Stimulated activated naive CD8-positive, alpha-beta T cell treated with anti-CD3 and anti-CD28 coated beads, Interleukin-15, Interleukin-2, amounts not matched to agents 100 ng/mL and 50 ng/mL, for 24 hours (primary cell): Measurements from ENCODE around the gene OGN.

Experiments used
- H3K27ac Mint-ChIP-seq: one replicate; pipeline ENCODE4 v1.8.0; 2021; ENCODE audit warnings: mild to moderate bottlenecking, mixed read lengths
- H3K27me3 Mint-ChIP-seq: one replicate; pipeline ENCODE4 v1.8.0; 2021; ENCODE audit warnings: mixed read lengths
- H3K36me3 Mint-ChIP-seq: one replicate; pipeline ENCODE4 v1.8.0; 2021; ENCODE audit warnings: low read depth, mixed read lengths
- H3K4me1 Mint-ChIP-seq: one replicate; pipeline ENCODE4 v1.8.0; 2021; ENCODE audit warnings: low read depth, mixed read lengths
- H3K4me3 Mint-ChIP-seq: one replicate; pipeline ENCODE4 v1.8.0; 2021; ENCODE audit warnings: mild to moderate bottlenecking, mixed read lengths
- H3K9me3 Mint-ChIP-seq: one replicate; pipeline ENCODE4 v1.8.0; 2021; ENCODE audit warnings: mixed read lengths

OGN gene

GRCh38 chr9:92404042-92404836 is at the start of gene OGN:
Gene OGN, minus strand, starts transcription at chr9:92404578. Its CDS starts 1,171 bp downstream, at chr9:92403407.
- Mint-ChIP-seq H3K27ac (no peak within 1 kb of the TSS), H3K9me3 (no peaks in the 10 kb centered on the region), H3K4me3 (no peak within 1 kb of the TSS)

DNA sequence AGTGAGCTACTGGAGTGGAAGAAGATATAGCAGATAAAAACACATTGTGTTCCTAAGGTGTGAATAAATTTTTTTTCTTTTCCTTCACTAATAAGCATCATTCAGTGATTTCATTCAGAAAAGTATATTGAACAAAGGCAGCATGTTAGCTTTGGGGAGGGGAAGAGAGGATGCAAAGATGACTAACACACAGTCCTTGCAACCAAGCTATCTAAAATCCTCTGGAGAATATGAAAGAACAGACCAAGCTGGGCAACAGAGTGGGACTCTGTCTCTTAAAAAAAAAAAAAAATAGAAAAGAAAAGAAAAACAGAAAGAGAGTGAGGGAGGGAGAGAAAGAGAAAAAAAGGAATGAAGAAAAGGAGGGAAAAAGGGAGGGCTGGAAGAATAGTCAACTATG is 42.2 kb upstream of the OGN start:
- Mint-ChIP-seq H3K27me3 (no peaks in the 10 kb centered on the region), H3K9me3 (no peaks in the 10 kb centered on the region), H3K27ac (no peak overlapping the region), H3K36me3 (no peaks in the 10 kb centered on the region), H3K4me3 (no peak overlapping the region), H3K4me1 (no peaks in the 10 kb centered on the region)

More at GRCh38 chr9:92404042-92404836, at the start of gene OGN:
- H3K36me3 Mint-ChIP-seq = peaks cover 7% of the 10 kb centered on the region
- H3K27me3 Mint-ChIP-seq = no peaks in the 10 kb centered on the region
- H3K4me1 Mint-ChIP-seq = peaks cover 42% of the 10 kb centered on the region

- Mint-ChIP-seq H3K4me1 (peaks cover 4% of the 10 kb centered on the region), H3K27me3 (no peaks in the 10 kb centered on the region), H3K27ac (no peak overlapping the region), H3K4me3 (no peak overlapping the region), H3K36me3 (peaks cover 4% of the 10 kb centered on the region), H3K9me3 (no peaks in the 10 kb centered on the region)
These were observed 40.5 kb upstream of the OGN start for GRCh38 chr9:92444841-92445240.

DNA sequence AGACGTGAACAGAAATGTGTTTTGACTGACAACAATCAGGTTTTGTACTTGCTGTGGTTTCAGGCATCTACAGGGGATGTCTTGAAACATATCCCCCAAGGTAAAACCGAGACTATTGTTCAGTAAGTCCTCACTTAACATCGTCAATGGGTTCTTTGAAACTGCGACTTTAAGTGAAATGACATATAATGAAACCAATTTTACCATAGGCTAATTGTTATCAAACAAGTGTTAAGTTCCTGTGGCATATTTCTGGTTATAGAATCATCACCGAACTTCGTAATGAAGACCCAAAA is 36.3 kb upstream of the OGN start:
- Mint-ChIP-seq H3K27me3 (no peaks in the 10 kb centered on the region), H3K4me1 (peaks cover 4% of the 10 kb centered on the region), H3K4me3 (peak overlapping the region; percentile 37), H3K9me3 (no peaks in the 10 kb centered on the region), H3K27ac (peak overlapping the region; percentile 21), H3K36me3 (peaks cover 4% of the 10 kb centered on the region)

GRCh38 chr9:92439921-92440750 is 35.8 kb upstream of the OGN start:
- Mint-ChIP-seq H3K27ac (peak overlapping the region; percentile 21), H3K4me3 (peak overlapping the region; percentile 37), H3K4me1 (peaks cover 4% of the 10 kb centered on the region), H3K27me3 (no peaks in the 10 kb centered on the region), H3K9me3 (no peaks in the 10 kb centered on the region), H3K36me3 (peaks cover 4% of the 10 kb centered on the region)

GRCh38 chr9:92438900-92439526 is 34.6 kb upstream of the OGN start:
- peaks cover 4% of the 10 kb centered on the region for H3K4me1 Mint-ChIP-seq
- no peak overlapping the region for H3K4me3 Mint-ChIP-seq
- H3K27me3 Mint-ChIP-seq = no peaks in the 10 kb centered on the region
- no peaks in the 10 kb centered on the region for H3K9me3 Mint-ChIP-seq
- no peak overlapping the region for H3K27ac Mint-ChIP-seq
- peaks cover 4% of the 10 kb centered on the region for H3K36me3 Mint-ChIP-seq

DNA sequence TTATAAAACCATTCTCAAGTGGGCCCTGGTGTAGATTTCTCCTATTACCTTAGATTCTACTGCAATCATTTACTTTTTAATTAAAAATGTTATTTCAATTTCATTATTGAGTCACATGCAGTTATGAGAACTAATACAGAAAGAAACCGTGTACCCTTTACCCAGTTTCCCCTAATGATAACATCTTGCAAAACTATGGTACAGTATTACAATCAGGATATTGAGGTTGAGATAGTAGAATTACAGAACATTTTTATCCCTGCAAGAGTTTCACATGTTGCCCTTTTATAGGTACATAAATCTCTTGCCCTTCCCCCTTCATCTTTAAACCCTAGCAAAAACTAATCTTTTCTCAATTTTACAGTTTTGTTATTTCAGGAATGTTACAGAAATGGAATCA is 30.9 kb upstream of the OGN start:
- H3K4me1 Mint-ChIP-seq = peaks cover under 1% of the 10 kb centered on the region
- H3K9me3 Mint-ChIP-seq = no peaks in the 10 kb centered on the region
- no peak overlapping the region for H3K4me3 Mint-ChIP-seq
- H3K36me3 Mint-ChIP-seq = peaks cover 5% of the 10 kb centered on the region
- H3K27me3 Mint-ChIP-seq = no peaks in the 10 kb centered on the region
- H3K27ac Mint-ChIP-seq = no peak overlapping the region

DNA sequence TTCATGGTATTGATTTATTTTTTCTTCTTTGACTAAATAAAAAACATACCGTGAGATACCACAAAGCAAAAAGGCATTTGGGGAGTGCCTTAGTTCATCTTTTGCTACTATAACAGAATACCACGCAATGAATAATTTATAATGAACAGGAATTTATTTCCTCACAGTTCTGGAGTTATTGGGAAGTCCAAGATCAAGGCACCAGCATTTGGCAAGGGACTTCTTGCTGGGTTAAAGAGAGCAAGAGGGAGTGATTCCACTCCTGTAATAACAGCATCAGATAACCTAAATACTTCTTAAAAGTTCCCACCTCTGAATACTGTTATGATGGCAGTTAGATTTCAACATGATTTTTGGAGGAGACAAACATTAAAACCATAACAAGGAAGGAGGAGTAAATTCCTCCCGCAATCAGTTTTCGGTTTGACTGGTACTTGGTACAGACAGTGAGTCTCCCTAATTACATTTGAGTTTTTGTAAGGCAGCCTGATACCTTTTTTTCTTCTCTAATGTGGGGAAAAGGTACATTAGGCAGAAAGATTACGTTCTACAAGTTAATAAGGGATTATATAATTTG is 28.7 kb upstream of the OGN start:
- Mint-ChIP-seq H3K4me1 (no peaks in the 10 kb centered on the region), H3K36me3 (peaks cover 5% of the 10 kb centered on the region), H3K9me3 (no peaks in the 10 kb centered on the region), H3K27ac (no peak overlapping the region), H3K27me3 (no peaks in the 10 kb centered on the region), H3K4me3 (no peak overlapping the region)

DNA sequence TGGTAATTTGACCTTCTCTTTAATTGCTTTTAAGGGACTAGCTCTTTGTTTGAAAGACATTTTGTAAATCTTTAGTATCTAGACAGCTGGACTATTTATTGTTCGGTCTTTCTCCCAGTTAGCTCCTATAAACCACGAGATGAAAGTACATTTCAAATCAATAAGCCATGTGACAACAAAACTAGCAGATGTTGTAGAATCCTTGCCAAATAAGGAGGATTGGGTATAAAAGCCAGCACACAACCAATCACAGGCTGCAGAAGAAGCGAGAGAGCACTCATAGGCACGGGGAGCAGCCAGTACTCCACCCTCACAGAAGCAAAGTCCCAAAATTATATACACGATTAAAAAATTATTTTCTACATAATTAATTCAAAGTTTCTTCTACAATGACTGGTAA is 28.0 kb upstream of the OGN start:
- peaks cover 5% of the 10 kb centered on the region for H3K36me3 Mint-ChIP-seq
- no peaks in the 10 kb centered on the region for H3K9me3 Mint-ChIP-seq
- no peak overlapping the region for H3K4me3 Mint-ChIP-seq
- no peaks in the 10 kb centered on the region for H3K27me3 Mint-ChIP-seq
- H3K4me1 Mint-ChIP-seq = no peaks in the 10 kb centered on the region
- no peak overlapping the region for H3K27ac Mint-ChIP-seq

- no peak overlapping the region for H3K27ac Mint-ChIP-seq
- no peak overlapping the region for H3K4me3 Mint-ChIP-seq
- no peaks in the 10 kb centered on the region for H3K4me1 Mint-ChIP-seq
- no peaks in the 10 kb centered on the region for H3K27me3 Mint-ChIP-seq
- H3K9me3 Mint-ChIP-seq = no peaks in the 10 kb centered on the region
- peaks cover 5% of the 10 kb centered on the region for H3K36me3 Mint-ChIP-seq
These were observed 25.5 kb upstream of the OGN start for GRCh38 chr9:92429836-92430235.

DNA sequence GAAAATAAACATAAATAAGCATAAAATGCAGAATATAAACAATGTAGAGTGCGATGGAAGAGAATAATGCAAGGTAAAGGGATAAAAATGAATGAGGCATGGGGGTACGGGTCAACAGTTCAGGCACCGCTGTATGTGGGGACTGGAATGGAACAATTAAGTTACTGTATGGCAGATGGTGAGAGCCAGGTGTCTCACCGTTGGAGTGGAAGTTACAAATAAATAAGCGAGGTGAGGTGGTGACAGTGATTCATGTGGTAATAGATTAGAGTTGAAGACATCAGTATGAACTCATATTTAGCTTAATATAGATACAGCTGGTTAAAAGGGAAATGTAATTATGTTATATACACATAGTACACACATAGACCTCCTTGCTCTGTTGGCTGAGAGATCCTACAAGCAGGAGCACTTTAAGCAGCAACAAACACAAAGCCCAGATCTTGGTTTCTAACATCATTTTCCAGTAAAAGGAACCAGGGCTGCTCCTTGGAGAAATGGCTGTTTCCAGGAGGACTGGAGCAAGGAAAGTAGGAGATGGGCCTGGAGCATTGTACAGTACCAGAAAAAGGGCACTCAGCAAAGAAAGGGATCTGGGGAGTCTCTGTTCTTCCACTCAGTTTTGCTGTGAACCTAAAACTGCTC is 22.2 kb upstream of the OGN start:
- H3K36me3 Mint-ChIP-seq = peaks cover 6% of the 10 kb centered on the region

DNA sequence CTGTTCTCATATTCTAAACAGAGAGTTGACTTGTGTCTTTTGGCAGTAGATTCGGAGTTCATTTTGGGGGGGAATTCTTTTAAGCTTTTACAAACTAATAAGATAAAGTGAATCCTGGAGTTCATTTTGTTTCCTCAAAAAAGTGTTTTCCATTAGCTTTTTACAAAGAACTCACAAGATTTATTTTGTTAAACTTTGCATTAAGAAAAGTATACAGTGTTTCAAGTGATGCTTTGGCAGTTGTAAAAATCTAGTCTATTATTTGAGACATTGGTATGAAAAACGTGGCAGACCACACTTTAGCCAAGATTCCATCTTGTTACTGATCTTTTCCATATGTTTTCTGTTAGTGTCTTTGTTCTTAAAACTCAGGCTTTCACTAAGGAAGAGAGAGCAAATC is 21.1 kb upstream of the OGN start:
- Mint-ChIP-seq H3K4me1 (no peaks in the 10 kb centered on the region), H3K36me3 (peaks cover 14% of the 10 kb centered on the region), H3K4me3 (no peak overlapping the region), H3K27ac (no peak overlapping the region), H3K9me3 (no peaks in the 10 kb centered on the region), H3K27me3 (no peaks in the 10 kb centered on the region)

More for the DNA sequence above, 22.2 kb upstream of the OGN start:
- Mint-ChIP-seq H3K4me3 (no peak overlapping the region), H3K27ac (no peak overlapping the region), H3K9me3 (no peaks in the 10 kb centered on the region), H3K27me3 (no peaks in the 10 kb centered on the region), H3K4me1 (no peaks in the 10 kb centered on the region)

DNA sequence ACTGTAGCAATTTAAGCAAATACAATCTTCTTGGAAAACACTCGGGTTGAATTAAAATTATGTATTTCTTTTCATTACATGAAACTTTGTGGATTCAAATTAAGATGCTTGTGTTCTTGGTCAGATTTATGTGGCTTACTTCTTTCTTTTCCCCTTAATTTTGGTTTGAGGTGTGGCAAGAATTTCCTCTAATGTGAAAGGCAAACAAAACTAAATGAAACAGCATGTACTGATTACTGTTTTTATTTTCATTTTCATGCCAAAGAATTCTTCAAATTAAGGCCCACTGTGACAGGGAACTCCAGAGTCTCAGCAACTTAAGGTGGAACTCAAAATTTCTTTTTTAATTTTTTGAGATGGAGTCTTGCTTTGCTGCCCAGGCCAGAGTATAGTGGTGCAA is 20.0 kb upstream of the OGN start, which contains the start of gene OMD:
OMD (minus strand) TSS at position 132 of the 400 bp plus-strand sequence. CDS start 6,913 bp downstream, outside the sequence.
- no peak within 1 kb of the TSS for H3K4me3 Mint-ChIP-seq
- H3K27me3 Mint-ChIP-seq = no peaks in the 10 kb centered on the region
- H3K4me1 Mint-ChIP-seq = no peaks in the 10 kb centered on the region
- peaks cover 14% of the 10 kb centered on the region for H3K36me3 Mint-ChIP-seq
- no peaks in the 10 kb centered on the region for H3K9me3 Mint-ChIP-seq
- H3K27ac Mint-ChIP-seq = no peak within 1 kb of the TSS

DNA sequence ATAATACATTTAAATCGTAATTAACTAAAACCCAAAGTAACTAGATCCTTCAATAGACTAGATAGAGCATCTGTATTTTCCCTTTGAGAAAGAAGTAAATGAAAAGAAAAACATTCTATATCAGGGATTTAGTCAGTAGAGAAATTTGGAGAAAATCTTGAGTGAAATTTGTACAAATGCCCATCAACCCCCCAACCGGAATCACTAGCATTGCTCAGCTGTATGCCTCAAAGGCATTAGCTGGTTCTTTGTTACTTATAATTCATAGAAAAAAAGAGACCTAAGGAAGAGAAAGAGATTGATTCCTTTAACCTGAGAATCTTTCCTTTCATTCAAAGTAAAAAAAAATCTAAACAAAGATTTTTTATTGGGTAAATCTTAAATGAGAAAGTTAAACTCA is 19.2 kb upstream of the OGN start:
- Mint-ChIP-seq H3K27ac (no peak overlapping the region), H3K36me3 (peaks cover 14% of the 10 kb centered on the region), H3K4me1 (no peaks in the 10 kb centered on the region), H3K27me3 (no peaks in the 10 kb centered on the region), H3K4me3 (no peak overlapping the region), H3K9me3 (no peaks in the 10 kb centered on the region)
